Heart left ventricle (tissue), 13 donors: Measurements from ENCODE around the gene HIPK1.

Experiments used
- POLR2A ChIP-seq, 2 donors: fragments of 450-650 bp; IDR thresholded peaks; one replicate each; pipeline ENCODE4 v1.6.1; 2017; ENCODE audit warnings: antibody characterized with exemption in 2 of 2, mild to moderate bottlenecking in 2 of 2, moderate library complexity in 2 of 2
- TF ChIP-seq, protein P1 (sequence below), 12 donors: fragments of 200-600 bp; sonication (generic) in 4 of 12; IDR thresholded peaks; one replicate each; pipeline versions ENCODE4 v1.5.0 to v1.8.0; 2018 to 2022; ENCODE audit warnings: antibody characterized with exemption in 12 of 12, mild to moderate bottlenecking in 5 of 12
- donor health status: ischemic (EF 13 %, LVEDD 7.1; RV severe dilation, severe dysfunction).
- donor health status: DM: no; HTN: yes; CAD: no.
- donor health status: DM: no; HTN: no; CAD: no.
- donor health status: ischemic (EF 25% LVEDD 6.9; RV normal size, moderate dysfunction).
- donor health status: ischemic (EF 25% LVEDD 5.7; RV mildly dilated, moderate dysfunction).
- donor health status: ischemic (EF 35%, LVEDD 5.7; RV mildly dilated, moderate dysfunction).
- donor health status: nonischemic (EF 11% LVEDD 7.7; RV severe dilation, severe dysfunction).
- donor health status: DM: yes; HTN: yes; CAD: no.
- donor health status: PGD.
- donor health status: ischemic (EF 29% LVEDD 5.4; RV normal size, mild dysfunction).
- donor health status: nonischemic (EF 23%, LVEDD 6.1; RV moderate dilation, normal function).

DNA sequence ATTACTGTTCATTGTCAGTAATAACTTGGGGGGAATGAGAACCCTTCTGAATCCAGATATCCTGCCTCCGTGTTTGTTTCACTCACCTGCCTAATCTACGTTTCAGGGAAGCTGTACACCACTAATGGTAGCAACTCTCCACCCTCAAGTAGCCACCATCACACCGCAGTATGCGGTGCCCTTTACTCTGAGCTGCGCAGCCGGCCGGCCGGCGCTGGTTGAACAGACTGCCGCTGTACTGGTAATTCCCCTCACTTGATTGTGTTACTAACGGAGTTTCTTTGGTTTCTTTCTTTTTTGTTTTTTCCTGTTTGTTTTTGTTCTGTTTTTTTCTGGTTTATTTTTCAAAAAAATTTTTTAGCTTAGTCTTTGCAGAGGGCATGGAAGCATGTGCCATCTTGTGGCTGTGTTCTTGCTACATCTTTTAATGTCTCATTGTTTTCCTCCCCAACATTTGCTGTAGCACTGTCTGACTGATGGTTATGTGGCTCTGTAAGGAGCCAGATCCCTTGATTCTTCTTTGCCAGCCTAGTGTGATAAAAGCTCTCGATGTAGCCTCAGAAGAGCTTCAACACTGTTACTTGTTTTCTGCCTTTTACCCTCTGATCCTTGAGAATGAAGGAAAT lies 34.3 kb downstream of the HIPK1 start:
- TF ChIP-seq, protein P1, sequence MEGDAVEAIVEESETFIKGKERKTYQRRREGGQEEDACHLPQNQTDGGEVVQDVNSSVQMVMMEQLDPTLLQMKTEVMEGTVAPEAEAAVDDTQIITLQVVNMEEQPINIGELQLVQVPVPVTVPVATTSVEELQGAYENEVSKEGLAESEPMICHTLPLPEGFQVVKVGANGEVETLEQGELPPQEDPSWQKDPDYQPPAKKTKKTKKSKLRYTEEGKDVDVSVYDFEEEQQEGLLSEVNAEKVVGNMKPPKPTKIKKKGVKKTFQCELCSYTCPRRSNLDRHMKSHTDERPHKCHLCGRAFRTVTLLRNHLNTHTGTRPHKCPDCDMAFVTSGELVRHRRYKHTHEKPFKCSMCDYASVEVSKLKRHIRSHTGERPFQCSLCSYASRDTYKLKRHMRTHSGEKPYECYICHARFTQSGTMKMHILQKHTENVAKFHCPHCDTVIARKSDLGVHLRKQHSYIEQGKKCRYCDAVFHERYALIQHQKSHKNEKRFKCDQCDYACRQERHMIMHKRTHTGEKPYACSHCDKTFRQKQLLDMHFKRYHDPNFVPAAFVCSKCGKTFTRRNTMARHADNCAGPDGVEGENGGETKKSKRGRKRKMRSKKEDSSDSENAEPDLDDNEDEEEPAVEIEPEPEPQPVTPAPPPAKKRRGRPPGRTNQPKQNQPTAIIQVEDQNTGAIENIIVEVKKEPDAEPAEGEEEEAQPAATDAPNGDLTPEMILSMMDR (IDR thresholded peaks at IDR 0.05): peak in 2 of 12 donors; percentile 6 to 11
- no peak for TF ChIP-seq POLR2A (IDR thresholded peaks at IDR 0.05)
